GM19099 (cell line): ENCODE measurements around the gene GSTM3.

Experiments
- POLR2A ChIP-seq: IDR thresholded peaks from 3 replicates; pipeline ENCODE4 v1.6.1; 2011; ENCODE audit warnings: low read depth; ENCODE audit not compliant: insufficient read length; ENCODE audit errors: extremely low read depth

GSTM3 gene

DNA sequence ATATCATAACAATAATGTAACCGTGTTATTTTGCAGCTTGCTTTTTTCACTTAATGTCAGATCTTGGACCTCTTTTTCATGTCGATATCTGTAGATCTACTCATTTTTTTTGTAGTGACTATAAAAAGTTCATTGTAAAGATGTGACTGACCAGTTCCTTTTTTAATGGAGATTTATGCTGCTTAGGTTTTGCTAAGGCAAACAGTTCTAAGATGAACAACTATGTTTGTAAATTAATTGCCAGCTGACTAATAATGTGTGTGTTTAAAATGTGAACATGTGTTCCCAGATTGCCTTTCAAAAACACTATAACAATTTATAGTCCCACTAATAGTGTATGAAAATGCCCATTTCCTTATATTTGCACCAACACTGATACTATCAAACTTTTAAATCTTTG, 41.0 kb upstream of the GSTM3 start:
- TF ChIP-seq POLR2A: no peak

DNA sequence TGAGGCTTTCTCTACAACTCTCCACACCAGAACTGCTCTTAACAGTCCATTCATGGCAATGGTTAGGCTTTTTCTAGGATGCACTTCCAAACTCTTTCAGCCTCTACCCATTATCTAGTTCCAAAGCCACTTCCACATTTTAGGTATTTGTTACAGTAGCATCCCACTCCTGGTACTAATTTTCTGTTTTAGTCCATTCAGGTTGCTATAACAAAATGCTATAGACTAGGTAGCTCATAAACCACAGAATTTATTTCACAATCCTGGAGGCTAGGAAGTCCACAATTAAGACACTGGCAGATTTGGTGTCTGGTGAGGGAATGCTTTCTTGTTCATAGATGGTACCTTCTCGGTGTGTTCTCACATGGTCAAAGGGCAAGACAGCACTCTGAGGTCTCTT, 40.1 kb upstream of the GSTM3 start:
- TF ChIP-seq POLR2A: no peak

DNA sequence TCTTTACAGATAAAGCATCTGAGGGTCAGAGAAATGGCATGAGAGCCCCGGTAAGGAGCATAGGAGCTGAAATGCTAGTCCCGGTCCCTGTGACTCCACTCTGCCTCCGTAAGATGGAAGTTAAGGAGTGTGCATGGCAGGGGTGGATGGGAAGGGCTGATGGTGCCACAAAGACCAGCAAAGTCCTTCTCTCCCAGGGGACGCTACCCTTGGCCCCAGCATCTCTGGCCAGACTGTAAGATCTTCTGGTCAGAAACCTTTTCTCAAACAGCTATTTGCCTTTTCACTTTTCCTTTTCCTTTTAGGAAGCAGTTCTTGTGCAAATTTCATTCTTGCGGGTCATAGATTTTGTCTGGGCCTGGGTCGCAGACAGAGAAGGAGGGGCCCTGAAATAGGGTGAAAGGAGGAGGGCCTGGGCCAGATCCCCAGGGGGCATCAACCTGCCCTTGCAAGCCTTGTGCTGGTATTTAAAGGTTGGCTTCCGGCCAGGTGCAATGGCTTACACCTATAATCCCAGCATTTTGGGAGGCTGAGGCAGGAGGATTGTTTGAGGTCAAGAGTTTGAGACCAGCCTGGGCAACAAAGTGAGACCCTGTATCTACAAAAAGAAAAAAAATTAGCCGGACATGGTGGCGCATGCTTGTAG, 37.3 kb upstream of the GSTM3 start:
- TF ChIP-seq POLR2A: no peak

DNA sequence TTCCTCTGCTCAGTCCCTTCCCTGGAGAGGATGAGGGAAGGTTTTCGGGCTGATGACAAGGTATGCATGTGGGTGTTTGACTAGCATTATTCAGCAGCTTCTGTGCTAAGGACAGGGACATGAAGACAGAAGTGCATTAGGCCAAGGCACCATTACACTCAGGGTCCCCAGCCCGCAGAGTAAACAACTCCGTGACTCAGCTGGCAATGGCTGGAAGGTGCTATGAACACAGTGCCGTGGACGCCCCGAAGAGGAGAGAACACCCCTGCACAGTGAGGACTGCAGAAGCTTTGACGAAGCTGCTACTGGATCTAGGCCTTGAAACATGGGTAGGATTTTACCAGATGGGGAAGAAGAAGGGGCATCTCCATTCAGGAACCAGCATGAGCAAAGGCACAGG, 36.6 kb upstream of the GSTM3 start:
- TF ChIP-seq POLR2A: no peak

DNA sequence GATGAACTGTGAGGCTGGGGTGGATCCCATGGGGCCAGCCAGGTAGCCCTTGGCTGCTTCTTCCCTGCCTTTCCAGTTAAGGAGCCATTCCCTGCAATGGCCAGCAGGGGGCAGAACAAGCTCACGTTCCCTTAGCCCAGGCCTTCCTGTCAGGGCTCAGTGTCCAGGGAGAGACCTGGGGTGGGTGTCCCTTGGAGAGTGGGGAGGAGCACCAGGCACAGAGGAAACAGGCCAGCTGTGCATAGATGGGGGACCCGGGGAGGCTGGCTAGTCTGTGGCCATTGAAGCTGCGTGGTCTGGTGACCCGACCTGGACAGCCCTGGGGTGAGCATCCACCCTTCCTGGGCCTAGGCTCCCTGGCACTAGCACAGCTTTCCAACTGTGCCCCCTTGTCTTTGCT, 36.1 kb upstream of the GSTM3 start:
- no peak for TF ChIP-seq POLR2A

DNA sequence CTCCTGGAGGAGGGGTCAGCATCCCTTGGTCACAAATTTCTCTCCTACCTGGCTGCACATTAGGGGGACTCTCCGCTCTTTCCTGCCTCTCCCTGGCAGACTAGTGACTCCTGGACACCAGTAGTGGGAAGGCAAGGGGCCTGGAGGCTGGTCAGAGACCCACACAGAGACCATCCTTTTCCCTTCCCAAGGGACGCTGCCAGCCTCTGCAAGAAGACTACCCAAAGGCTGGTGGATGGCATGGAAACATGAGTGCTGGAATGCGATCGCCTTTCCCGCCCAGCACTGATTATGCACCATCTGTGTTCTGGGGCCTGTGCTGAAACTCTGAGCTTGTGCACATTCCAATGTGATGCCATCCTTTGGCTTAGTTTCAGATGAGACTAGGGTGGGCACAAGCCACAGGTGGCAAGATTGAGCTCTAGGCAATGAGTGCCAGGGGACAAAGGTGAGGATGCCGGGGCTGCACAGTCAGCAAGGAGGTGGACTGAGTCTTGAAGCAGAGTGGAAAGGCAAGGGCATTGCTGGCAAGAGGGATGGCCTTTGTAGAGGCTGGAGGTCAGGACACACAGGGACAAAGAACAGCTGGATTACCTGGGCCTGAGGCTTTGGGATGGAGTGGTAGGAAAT, 35.5 kb upstream of the GSTM3 start:
- TF ChIP-seq POLR2A: no peak

DNA sequence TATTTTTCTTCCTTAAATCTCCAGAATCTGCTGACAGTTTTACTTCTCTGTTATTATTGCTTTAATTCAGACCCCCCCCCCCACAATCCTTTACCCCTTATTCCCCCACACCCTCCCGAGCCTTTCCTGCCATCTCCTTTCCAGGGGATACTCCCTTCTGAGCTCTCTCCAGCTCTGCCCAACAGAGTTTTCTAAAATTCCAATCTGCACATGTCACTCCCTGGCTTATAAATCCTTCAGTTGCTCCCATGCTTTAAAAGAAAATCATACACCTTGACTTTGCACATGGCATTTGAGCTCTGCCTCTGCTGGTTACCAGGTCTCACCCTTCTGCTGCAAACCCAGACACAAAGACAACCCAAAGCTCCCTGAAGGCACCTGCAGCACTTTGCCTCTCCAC, 34.6 kb upstream of the GSTM3 start:
- TF ChIP-seq POLR2A: no peak

DNA sequence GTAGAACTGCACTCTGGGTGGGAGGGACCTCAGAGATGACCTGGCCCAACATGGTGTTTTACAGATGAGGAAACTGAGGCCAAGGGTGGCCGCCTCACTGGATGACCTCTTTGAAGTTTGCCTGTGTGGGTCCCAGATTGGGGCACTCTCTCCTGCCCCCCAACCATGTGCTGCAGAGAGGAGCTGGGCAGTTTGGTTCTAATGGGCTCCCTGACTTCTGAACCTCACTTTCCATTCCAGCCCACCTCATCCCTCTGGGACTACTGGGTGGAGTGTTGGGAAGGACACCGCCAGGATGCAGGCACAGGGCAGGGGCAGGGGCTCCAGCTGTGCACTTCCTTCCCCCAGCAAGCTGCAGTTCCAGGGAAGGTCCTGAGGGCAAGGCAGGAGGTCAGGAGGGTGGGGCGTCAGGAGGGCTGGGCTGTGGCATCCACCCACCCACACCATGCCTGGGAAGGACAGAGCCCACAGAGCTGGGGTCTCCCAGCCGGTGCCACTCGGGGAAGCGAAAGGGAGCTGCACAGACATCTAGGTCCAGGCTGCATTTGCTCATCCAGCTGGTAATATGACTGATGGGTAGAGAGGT, 33.2 kb upstream of the GSTM3 start:
- no peak for TF ChIP-seq POLR2A

DNA sequence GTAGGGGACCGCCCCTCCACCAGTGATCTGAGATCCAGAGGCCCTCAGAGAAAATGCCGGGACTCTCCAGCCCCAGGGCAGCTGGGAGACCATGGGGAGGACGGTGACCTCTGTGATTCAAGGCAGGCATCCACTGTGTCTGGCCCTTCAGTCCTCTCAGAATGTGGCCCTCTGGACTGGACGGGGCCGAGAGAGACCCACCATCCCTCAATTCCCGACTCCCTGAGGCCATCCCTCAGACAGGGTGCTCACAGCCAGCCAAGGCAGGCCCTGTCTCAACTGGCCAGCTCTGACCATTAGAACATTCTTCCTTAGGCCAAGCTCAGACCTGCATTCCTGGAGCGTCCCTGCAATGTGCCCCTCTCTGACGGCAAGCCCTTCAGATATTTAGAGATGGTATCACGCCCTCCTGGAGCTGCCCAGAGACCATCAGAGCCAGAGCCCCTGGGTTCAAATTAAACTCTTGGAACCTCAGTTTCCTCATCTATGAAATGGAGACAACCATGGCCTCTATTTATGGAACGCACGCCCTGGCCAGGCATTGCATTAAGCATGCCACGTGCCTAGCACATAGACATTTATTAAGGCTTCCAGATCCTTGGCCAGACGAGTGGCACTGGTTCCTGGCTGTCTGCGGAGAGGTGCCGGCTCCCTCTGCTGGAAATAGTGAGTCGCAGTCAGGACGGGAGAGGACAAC, 32.5 kb upstream of the GSTM3 start:
- no peak for TF ChIP-seq POLR2A

DNA sequence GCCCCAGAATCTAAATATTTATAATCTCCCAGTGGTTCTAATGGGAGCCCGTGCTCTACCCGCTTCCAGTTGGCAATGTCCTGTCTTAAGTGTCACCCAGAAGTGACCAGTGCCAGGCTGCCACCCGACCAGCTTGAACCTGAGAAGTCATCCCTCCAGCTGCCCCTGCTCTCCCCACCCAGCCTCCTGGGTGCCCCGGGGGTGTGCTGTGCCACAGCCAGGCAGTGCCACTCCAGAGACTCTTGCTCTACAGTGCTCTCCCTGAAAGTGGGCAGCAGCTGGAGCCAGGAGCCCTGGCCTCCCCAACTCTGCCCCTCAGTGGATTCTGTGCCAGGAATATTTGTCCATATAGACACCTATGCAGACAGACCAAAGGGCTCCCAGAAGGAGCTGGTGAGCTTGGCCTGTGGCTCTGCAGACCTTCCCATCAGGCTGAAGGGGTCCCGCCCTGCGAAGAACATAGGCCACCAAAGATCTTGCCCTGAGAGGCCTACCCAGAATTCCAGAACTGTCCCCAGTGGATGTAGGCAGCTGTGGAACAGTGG, 31.9 kb upstream of the GSTM3 start:
- TF ChIP-seq POLR2A: no peak

DNA sequence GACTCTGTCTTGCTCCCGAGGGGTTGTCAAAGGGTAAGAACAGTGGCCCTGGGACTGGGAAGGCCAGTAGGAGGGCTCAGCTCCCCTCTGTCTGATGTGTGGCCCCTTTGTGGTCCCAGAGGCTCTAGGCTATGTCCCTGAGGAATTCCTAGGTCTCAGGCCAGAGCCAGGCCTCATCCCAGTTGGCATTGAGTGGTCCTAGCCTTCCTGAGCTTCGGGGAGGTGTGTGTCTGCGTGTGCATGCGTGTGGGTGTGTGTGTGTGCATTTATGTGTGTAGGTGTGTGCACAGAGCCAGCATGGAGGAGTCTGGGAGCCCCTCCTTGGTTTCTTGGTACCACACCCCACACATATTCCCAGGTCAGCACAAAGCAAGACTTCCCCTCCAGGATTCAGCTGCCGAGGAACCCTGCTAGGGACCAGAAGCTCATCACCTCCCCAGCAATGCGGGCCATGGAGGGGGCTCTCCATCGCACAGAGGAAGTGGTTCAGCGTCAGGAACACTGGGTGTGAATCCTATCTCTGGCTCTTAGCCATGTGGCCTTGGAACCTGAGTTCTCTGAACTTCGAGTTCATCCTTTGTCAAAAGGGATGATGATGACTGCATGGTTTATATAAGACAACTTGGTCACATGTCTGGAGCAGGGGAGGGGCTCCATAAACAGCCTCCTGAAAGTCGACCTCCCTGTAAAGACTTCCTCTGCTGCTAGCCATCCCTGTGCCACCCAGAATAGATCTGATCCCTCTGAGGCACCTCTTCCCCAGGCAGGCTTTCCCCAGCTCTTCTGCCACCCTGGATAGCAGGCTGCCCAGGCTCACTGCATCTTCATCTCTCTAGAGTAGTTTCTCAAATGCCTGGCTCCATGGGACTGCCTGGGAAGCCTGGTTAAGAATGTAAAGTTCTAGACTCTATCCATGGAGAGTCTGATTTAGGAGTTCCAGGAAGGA, 31.1 kb upstream of the GSTM3 start:
- TF ChIP-seq POLR2A: no peak

DNA sequence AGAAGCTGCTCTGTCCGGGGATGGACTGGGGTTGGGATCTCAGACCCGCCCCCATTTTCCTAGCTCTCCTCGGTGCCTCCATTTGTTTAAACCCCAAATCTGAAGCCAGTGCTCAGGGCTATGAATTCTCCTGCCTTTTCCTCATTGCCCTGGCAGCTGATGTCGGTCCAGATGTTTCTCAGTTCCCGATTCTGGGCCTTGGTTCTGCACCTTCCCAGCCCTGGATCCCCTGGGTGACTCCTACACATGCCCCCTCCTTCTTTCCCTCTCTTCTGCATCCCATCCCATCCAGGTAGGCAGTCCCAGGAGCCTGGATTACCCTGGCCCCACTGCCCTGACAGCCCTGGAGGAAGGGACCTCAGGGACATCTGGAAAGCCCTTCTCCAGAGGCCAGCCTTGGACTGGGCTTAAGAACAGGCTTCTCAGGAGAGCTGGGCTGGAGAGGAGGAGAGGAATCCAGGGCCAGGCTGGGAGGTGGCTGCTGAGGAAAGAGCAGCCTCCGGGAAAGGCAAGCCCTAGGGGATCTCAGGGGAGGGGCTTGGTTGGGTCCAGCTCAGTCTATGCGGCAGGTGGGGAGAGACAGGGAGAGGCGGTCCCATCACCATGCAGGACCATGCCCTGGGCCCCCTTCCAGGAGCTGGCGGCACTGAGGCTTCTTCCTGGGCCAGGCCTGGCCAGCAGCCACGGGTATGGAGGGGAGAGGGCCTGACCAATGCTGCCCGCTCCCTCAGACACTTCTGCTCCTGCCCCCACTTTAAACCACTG, 29.7 kb upstream of the GSTM3 start:
- no peak for TF ChIP-seq POLR2A

DNA sequence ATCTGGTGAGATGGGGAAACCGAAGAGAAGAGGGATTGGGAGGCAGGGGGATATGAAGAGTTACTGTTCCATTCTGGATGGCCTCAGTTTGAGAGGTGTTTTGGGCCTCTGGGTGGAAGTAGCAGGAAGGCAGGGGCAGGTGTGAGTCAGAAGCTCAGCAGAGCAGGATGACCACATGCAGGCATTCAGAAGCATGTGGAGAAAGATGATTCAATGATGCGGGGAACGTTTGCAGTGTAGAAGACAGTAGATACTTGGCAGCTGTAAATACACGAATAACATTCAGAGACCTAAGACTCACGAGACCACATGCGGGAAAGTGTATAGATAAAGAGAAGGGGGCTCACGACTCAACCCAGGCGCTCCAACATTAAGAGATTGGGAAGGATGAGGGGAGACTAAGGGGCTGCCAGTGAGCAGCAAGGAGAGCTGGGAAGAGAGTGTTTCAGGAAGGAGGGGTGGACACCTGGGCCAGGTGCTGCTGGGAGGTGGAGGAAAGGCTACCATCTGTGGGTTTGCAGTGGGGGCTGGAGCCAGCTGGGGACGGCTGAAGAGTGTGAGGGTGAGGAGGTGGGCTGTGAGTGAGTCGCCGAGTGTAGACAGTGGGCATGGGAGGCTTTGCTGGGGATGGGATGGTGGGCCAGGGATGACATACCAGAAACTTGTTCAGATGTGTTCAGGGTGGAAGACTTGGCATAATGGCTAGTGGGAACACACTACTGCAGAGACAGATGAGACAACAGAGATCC, 28.7 kb upstream of the GSTM3 start:
- TF ChIP-seq POLR2A: no peak
